Measurements from ENCODE around the gene STARD13.
"Not testable (repeated sequence)": the region's sequence is repeated elsewhere in the genome, so short reads cannot be mapped to it uniquely, and the experiment has no call there.

STARD13 gene

GRCh38 chr13:33174931-33175330, 110.6 kb downstream of the STARD13 start:
- DNase-seq (ENCODE audit: low read depth), result no peak

GRCh38 chr13:33174491-33174890, 111.1 kb downstream of the STARD13 start:
- DNase-seq (ENCODE audit: low read depth), result no peak

GRCh38 chr13:33172911-33173310, 112.6 kb downstream of the STARD13 start:
- no peak for DNase-seq (ENCODE audit: low read depth)

- DNase-seq (ENCODE audit: low read depth), result no peak
Observed at GRCh38 chr13:33172400-33172799, 113.2 kb downstream of the STARD13 start.

- DNase-seq (ENCODE audit: low read depth), result no peak
Observed at GRCh38 chr13:33169273-33169980, 116.1 kb downstream of the STARD13 start.

GRCh38 chr13:33168321-33168960, 117.1 kb downstream of the STARD13 start:
- no peak for DNase-seq (ENCODE audit: low read depth)

- no peak for DNase-seq (ENCODE audit: low read depth)
Observed at GRCh38 chr13:33167491-33167890, 118.1 kb downstream of the STARD13 start.

- DNase-seq (ENCODE audit: low read depth), result no peak
Observed at GRCh38 chr13:33165787-33166186, 119.8 kb downstream of the STARD13 start.

- DNase-seq (ENCODE audit: low read depth), result no peak
Observed at GRCh38 chr13:33164331-33164730, 121.2 kb downstream of the STARD13 start.

GRCh38 chr13:33162725-33163124, 122.8 kb downstream of the STARD13 start:
- not testable (repeated sequence) for DNase-seq (ENCODE audit: low read depth)

- DNase-seq (ENCODE audit: low read depth), result no peak
Observed at GRCh38 chr13:33158816-33159215, 126.7 kb downstream of the STARD13 start.

- DNase-seq (ENCODE audit: low read depth), result no peak
Observed at GRCh38 chr13:33158271-33158670, 127.3 kb downstream of the STARD13 start.

- no peak for DNase-seq (ENCODE audit: low read depth)
Observed at GRCh38 chr13:33154911-33155310, 130.6 kb downstream of the STARD13 start.

GRCh38 chr13:33153421-33154404, 131.8 kb downstream of the STARD13 start:
- no peak for DNase-seq (ENCODE audit: low read depth)

- DNase-seq (ENCODE audit: low read depth), result no peak
Observed at GRCh38 chr13:33152389-33152788, 133.2 kb downstream of the STARD13 start.

GRCh38 chr13:33150662-33151061, 134.9 kb downstream of the STARD13 start:
- no peak for DNase-seq (ENCODE audit: low read depth)

GRCh38 chr13:33150126-33150525, 135.4 kb downstream of the STARD13 start:
- no peak for DNase-seq (ENCODE audit: low read depth)

GRCh38 chr13:33147832-33148231, 137.7 kb downstream of the STARD13 start:
- no peak for DNase-seq (ENCODE audit: low read depth)

GRCh38 chr13:33146843-33147611, 138.5 kb downstream of the STARD13 start:
- no peak for DNase-seq (ENCODE audit: low read depth)

- DNase-seq (ENCODE audit: low read depth), result no peak
Observed at GRCh38 chr13:33145667-33146066, 139.9 kb downstream of the STARD13 start.

- no peak for DNase-seq (ENCODE audit: low read depth)
Observed at GRCh38 chr13:33144358-33144784, 141.2 kb downstream of the STARD13 start.

Measured in activated T-helper 1 cell treated with Interleukin-2 at 50 U/mL for 16 hours (primary cell).